C4-2B (cell line): ENCODE data around the gene NT5C1B.

Source experiments
- CTCF ChIP-seq: fragments of 450-650 bp; conservative IDR thresholded peaks from 2 replicates; pipeline ENCODE4 v1.5.1; 2017; ENCODE audit warnings: mild to moderate bottlenecking
- ZFX ChIP-seq: fragments of 450-650 bp; IDR thresholded peaks from 2 replicates; pipeline ENCODE4 v1.6.1; 2017

- TF ChIP-seq CTCF, result no peak
- TF ChIP-seq ZFX, result no peak
Observed at GRCh38 chr2:18604531-18604885, 15.1 kb upstream of the NT5C1B start.
